Ishikawa (cell line): ENCODE measurements around the gene TMEM45A.

Experiments
- CEBPB ChIP-seq: IDR thresholded peaks from 2 replicates; pipeline ENCODE4 v1.6.1; 2012
- CREB1 ChIP-seq: IDR thresholded peaks from 2 replicates; pipeline ENCODE4 v1.6.1; 2012; ENCODE audit warnings: low read depth
- EGR1 ChIP-seq: IDR thresholded peaks from 2 replicates; pipeline ENCODE4 v1.6.1; 2012
- EP300 ChIP-seq: IDR thresholded peaks from 2 replicates; pipeline ENCODE4 v1.6.1; 2012; ENCODE audit warnings: borderline replicate concordance
- FOXM1 ChIP-seq: IDR thresholded peaks from 2 replicates; pipeline ENCODE4 v1.6.1; 2012; ENCODE audit warnings: low read depth, borderline replicate concordance
- MAX ChIP-seq: IDR thresholded peaks from 2 replicates; pipeline ENCODE4 v1.6.1; 2012
- NFIC ChIP-seq: IDR thresholded peaks from 2 replicates; pipeline ENCODE4 v1.6.1; 2012
- RAD21 ChIP-seq: IDR thresholded peaks from 2 replicates; pipeline ENCODE4 v1.6.1; 2012; ENCODE audit warnings: low read depth
- REST ChIP-seq: IDR thresholded peaks from 2 replicates; pipeline ENCODE4 v1.6.1; 2012; ENCODE audit warnings: low read depth, mild to moderate bottlenecking
- TAF1 ChIP-seq: IDR thresholded peaks from 2 replicates; pipeline ENCODE4 v1.6.1; 2012; ENCODE audit warnings: low read depth, mild to moderate bottlenecking
- TEAD4 ChIP-seq: IDR thresholded peaks from 2 replicates; pipeline ENCODE4 v1.6.1; 2012
- YY1 ChIP-seq: IDR thresholded peaks from 2 replicates; pipeline ENCODE4 v1.6.1; 2012; ENCODE audit warnings: low read depth
- ZBTB7A ChIP-seq: IDR thresholded peaks from 2 replicates; pipeline ENCODE4 v1.6.1; 2012; ENCODE audit warnings: low read depth
- TF ChIP-seq, protein P1 (sequence below): IDR thresholded peaks from 2 replicates; pipeline ENCODE4 v1.6.1; 2012

DNA sequence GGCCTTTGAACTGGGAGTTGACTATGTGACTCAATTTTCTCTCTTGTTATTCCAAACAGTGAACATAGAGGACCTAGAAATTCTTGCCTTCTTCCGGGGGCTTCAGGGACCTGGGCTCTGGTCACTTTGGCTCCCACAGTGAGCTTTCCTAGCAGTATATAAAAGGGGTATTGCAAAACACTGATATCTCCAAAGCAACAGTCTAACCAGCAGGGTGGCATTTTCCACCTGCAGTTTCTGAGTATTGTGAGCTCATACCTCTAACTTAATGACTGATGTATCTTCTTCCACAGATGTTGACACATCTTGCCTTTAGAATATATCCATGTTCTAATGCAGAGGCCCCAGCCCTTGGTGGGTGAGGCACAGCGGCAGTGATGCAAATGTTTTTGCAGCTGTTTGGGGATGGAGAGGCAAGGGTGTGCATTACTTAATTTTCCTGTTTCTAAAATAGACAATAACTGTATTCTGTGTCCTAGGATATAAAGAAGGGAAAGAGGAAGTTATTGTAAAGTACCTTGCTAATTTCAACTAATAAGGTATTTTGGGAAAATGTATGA lies 71.3 kb downstream of the TMEM45A start:
- TF ChIP-seq RAD21 (no peak), CREB1 (no peak), FOXM1 (no peak), CEBPB (no peak), EP300 (no peak), REST (no peak), TEAD4 (no peak), MAX (no peak), TAF1 (no peak), EGR1 (no peak), ZBTB7A (no peak), YY1 (no peak), NFIC (no peak)
- TF ChIP-seq, protein P1, sequence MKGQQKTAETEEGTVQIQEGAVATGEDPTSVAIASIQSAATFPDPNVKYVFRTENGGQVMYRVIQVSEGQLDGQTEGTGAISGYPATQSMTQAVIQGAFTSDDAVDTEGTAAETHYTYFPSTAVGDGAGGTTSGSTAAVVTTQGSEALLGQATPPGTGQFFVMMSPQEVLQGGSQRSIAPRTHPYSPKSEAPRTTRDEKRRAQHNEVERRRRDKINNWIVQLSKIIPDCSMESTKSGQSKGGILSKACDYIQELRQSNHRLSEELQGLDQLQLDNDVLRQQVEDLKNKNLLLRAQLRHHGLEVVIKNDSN: no peak
